PC-9 (cell line): Measurements from ENCODE around the gene MOV10L1.

Experiments used
- CTCF ChIP-seq: fragments of 200-600 bp; sonication (generic); conservative IDR thresholded peaks from 2 replicates; pipeline ENCODE4 v1.6.1; 2017; ENCODE audit warnings: mixed run types, antibody characterized with exemption, mild to moderate bottlenecking, moderate library complexity
- EZH2 ChIP-seq: fragments of 200-600 bp; sonication (generic); IDR thresholded peaks from 2 replicates; pipeline ENCODE4 v1.8.0; 2017; ENCODE audit warnings: antibody characterized with exemption, low read depth

- TF ChIP-seq CTCF, result no peak
- TF ChIP-seq EZH2, result no peak
These were observed 29.5 kb downstream of the MOV10L1 start for GRCh38 chr22:50119169-50119767.
